ENCODE data around the gene CEP112. TPM values are rescaled to one million over a fixed set of nuclear protein-coding genes. Genes with fewer than 3 reads are reported as not detected.

Gene CEP112
- total and polyA plus RNA-seq, 2 donors (not counting 3 experiments of a cell fraction or from before 2014, with no cell fraction given): 1.5 to 25.3 TPM

GRCh38 chr17:65820306-65820705 is 371.6 kb downstream of the CEP112 start:
- no peak for DNase-seq (ENCODE audit: low read depth, low spot score)
- Histone ChIP-seq H3K36me3 (ENCODE audit: control insufficient read depth in 2 of 2, extremely low read depth in 1 of 2, insufficient read depth in 2 of 2, low read length in 2 of 2) (no peaks in the 10 kb centered on the region), H3K4me3 (replicated peaks in 1 of 3; ENCODE audit: insufficient read depth in 1 of 3, low read depth in 1 of 3, low read length in 3 of 3) (no peak overlapping the region), H3K27me3 (ENCODE audit: control insufficient read depth in 2 of 2, insufficient read depth in 2 of 2, low read length in 2 of 2) (no peaks in the 10 kb centered on the region), H3K9me3 (replicated peaks; ENCODE audit: control insufficient read depth, insufficient read depth, low read length) (no peaks in the 10 kb centered on the region), H3K9ac (replicated peaks; ENCODE audit: extremely low read depth, insufficient read depth, low read length) (no peak overlapping the region), H2AFZ (ENCODE audit: low read depth, low read length) (no peak overlapping the region), H3K27ac (ENCODE audit: insufficient read depth, low read depth, low read length) (no peak overlapping the region), H4K20me1 (replicated peaks; ENCODE audit: control insufficient read depth, extremely low read depth, insufficient read depth, low read length) (no peaks in the 10 kb centered on the region), H3K4me2 (ENCODE audit: insufficient read depth, low read length) (no peak overlapping the region), H3K9me1 (replicated peaks; ENCODE audit: control insufficient read depth, extremely low read depth, insufficient read depth, low read length) (no peaks in the 10 kb centered on the region), H3K79me2 (ENCODE audit: control insufficient read depth, insufficient read depth, low read length) (no peaks in the 10 kb centered on the region), H3K4me1 (ENCODE audit: control insufficient read depth, extremely low read depth, insufficient read depth, low read length) (peaks cover 25% of the 10 kb centered on the region)
- TF ChIP-seq JUN (IDR thresholded peaks at IDR 0.05; ENCODE audit: borderline replicate concordance, insufficient read depth, insufficient read length, low read depth) (no peak), FOS (IDR thresholded peaks at IDR 0.05; ENCODE audit: borderline replicate concordance, insufficient read depth, low read length) (no peak), MAX (IDR thresholded peaks at IDR 0.05; ENCODE audit: insufficient read depth, insufficient read length) (no peak), EZH2 (IDR thresholded peaks at IDR 0.05; ENCODE audit: borderline replicate concordance, low read depth, low read length, severe bottlenecking) (no peak), POLR2AphosphoS5 (IDR thresholded peaks at IDR 0.05; ENCODE audit: insufficient read depth, low read depth, low read length) (no peak), MYC (IDR thresholded peaks at IDR 0.05; ENCODE audit: low read depth, low read length) (no peak), POLR2A (IDR thresholded peaks at IDR 0.05; ENCODE audit: low read depth, low read length) (no peak), GATA2 (IDR thresholded peaks at IDR 0.05; ENCODE audit: insufficient read depth, insufficient read length, low read depth, low read length) (no peak)
- TF ChIP-seq, protein P1, sequence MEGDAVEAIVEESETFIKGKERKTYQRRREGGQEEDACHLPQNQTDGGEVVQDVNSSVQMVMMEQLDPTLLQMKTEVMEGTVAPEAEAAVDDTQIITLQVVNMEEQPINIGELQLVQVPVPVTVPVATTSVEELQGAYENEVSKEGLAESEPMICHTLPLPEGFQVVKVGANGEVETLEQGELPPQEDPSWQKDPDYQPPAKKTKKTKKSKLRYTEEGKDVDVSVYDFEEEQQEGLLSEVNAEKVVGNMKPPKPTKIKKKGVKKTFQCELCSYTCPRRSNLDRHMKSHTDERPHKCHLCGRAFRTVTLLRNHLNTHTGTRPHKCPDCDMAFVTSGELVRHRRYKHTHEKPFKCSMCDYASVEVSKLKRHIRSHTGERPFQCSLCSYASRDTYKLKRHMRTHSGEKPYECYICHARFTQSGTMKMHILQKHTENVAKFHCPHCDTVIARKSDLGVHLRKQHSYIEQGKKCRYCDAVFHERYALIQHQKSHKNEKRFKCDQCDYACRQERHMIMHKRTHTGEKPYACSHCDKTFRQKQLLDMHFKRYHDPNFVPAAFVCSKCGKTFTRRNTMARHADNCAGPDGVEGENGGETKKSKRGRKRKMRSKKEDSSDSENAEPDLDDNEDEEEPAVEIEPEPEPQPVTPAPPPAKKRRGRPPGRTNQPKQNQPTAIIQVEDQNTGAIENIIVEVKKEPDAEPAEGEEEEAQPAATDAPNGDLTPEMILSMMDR (IDR thresholded peaks at IDR 0.05; ENCODE audit: extremely low read depth in 1 of 2, insufficient read depth in 1 of 2, low read depth in 1 of 2, low read length in 2 of 2): no peak
- intact Hi-C loops (cut with micrococcal nuclease) (no loop called here), dilution Hi-C loops (cut with MboI; ENCODE audit: extremely low pct_ligation_motif_present, low sequenced_read_pairs) (no loop called here)
- POLR2A ChIA-PET: no interaction called here
- no TSS peak for BruUV-seq (replicated peaks)
- CTCF ChIA-PET: interaction anchor here (0.7 to 1.3 kb wide), 3 partner anchors 17 to 261 kb away, joined by 3 to 6 read pairs (median 5); no protein-coding TSS in a partner anchor
- no peak for FAIRE-seq

Data from endothelial cell of umbilical vein (primary cell).